HEK293 (cell line): ENCODE results near the gene CEACAM1.

Experiments used
- CTCF ChIA-PET: fragments of 350-600 bp; formaldehyde crosslinking; extraction: SDS; loops from one replicate; lab custom pipeline; 2021; ENCODE audit warnings: antibody characterized with exemption; lab: Yijun Ruan, JAX
- POLR2A ChIA-PET: fragments of 300-600 bp; formaldehyde crosslinking; extraction: SDS; loops from one replicate; lab custom pipeline; 2020; ENCODE audit warnings: antibody characterized with exemption, inconsistent platforms; lab: Yijun Ruan, JAX
- H3K27ac ChIP-seq: fragments of 200-500 bp; sonication (Bioruptor generic); 2 replicates; pipeline ENCODE4 v1.5.1; 2014; ENCODE audit warnings: low read depth, low read length, control low read depth, inconsistent platforms; ENCODE audit errors: extremely low read depth
- H3K36me3 ChIP-seq, 2 experiments: fragments of 200-500 bp in 1 of 2; sonication (Bioruptor generic) in 1 of 2; 1 replicate in 1 of 2; 2 replicates in 1 of 2; pipeline ENCODE4 v1.5.1; 2014 to 2017; ENCODE audit warnings: inconsistent platforms in 2 of 2, low read length in 2 of 2; ENCODE audit not compliant: control insufficient read depth in 2 of 2, insufficient read depth in 1 of 2
- H3K4me1 ChIP-seq: fragments of 200-500 bp; sonication (Bioruptor generic); 2 replicates; pipeline ENCODE4 v1.5.1; 2014; ENCODE audit warnings: mild to moderate bottlenecking, low read length, inconsistent platforms; ENCODE audit not compliant: control insufficient read depth, insufficient read depth
- H3K4me3 ChIP-seq: 2 replicates; pipeline ENCODE4 v1.5.1; 2011; ENCODE audit warnings: low read depth, mild to moderate bottlenecking, control low read depth, low read length, moderate library complexity
- H3K9me3 ChIP-seq: fragments of 200-500 bp; sonication (Bioruptor generic); 2 replicates; pipeline ENCODE4 v1.5.1; 2014; ENCODE audit warnings: low read depth, low read length, inconsistent platforms; ENCODE audit not compliant: control insufficient read depth, insufficient read depth
- HOXC10 ChIP-seq: sonication (generic); formaldehyde crosslinking; IDR thresholded peaks from 2 replicates; pipeline ENCODE4 v1.8.1; 2023; ENCODE audit warnings: mild to moderate bottlenecking, missing genetic modification reagents
- PATZ1 ChIP-seq: fragments of 450-650 bp; formaldehyde crosslinking; IDR thresholded peaks from 2 replicates; pipeline ENCODE4 v1.5.1; 2016; ENCODE audit warnings: missing biosample characterization, missing genetic modification characterization
- PRDM1 ChIP-seq: fragments of 450-650 bp; formaldehyde crosslinking; IDR thresholded peaks from 2 replicates; pipeline ENCODE4; 2016; ENCODE audit warnings: missing biosample characterization, missing genetic modification characterization
- RBAK ChIP-seq: fragments of 450-650 bp; formaldehyde crosslinking; IDR thresholded peaks from 2 replicates; pipeline ENCODE4 v1.5.1; 2016; ENCODE audit warnings: missing biosample characterization, missing genetic modification characterization
- REPIN1 ChIP-seq: fragments of 450-650 bp; formaldehyde crosslinking; IDR thresholded peaks from 2 replicates; pipeline ENCODE4 v1.5.1; 2017; ENCODE audit warnings: missing biosample characterization, missing genetic modification characterization, low read depth
- SP2 ChIP-seq: fragments of 450-650 bp; formaldehyde crosslinking; IDR thresholded peaks from 2 replicates; pipeline ENCODE4 v1.5.1; 2016; ENCODE audit warnings: missing biosample characterization, missing genetic modification characterization
- WT1 ChIP-seq: fragments of 450-650 bp; formaldehyde crosslinking; IDR thresholded peaks from 2 replicates; pipeline ENCODE4 v1.5.1; 2016; ENCODE audit warnings: missing biosample characterization, missing genetic modification characterization
- ZFP3 ChIP-seq: fragments of 450-650 bp; formaldehyde crosslinking; IDR thresholded peaks from 2 replicates; pipeline ENCODE4 v1.5.1; 2016; ENCODE audit warnings: low read depth, missing biosample characterization, missing genetic modification characterization
- ZNF175 ChIP-seq: fragments of 450-650 bp; formaldehyde crosslinking; IDR thresholded peaks from 2 replicates; pipeline ENCODE4 v1.5.1; 2016; ENCODE audit warnings: missing biosample characterization, missing genetic modification characterization
- ZNF19 ChIP-seq: fragments of 450-650 bp; formaldehyde crosslinking; IDR thresholded peaks from 2 replicates; pipeline ENCODE4; 2016; ENCODE audit warnings: missing biosample characterization, missing genetic modification characterization, low read depth
- ZNF202 ChIP-seq: fragments of 450-650 bp; formaldehyde crosslinking; IDR thresholded peaks from 2 replicates; pipeline ENCODE4 v1.5.1; 2016; ENCODE audit warnings: missing biosample characterization, missing genetic modification characterization, borderline replicate concordance
- ZNF211 ChIP-seq: fragments of 450-650 bp; formaldehyde crosslinking; IDR thresholded peaks from 2 replicates; pipeline ENCODE4 v1.5.1; 2016; ENCODE audit warnings: low read depth, missing biosample characterization, missing genetic modification characterization
- ZNF274 ChIP-seq, 2 experiments: fragments of 200-500 bp in 1 of 2; fragments of 450-650 bp in 1 of 2; sonication (Bioruptor generic) in 1 of 2; formaldehyde crosslinking in 1 of 2; IDR thresholded peaks; 2 replicates each; pipeline versions ENCODE4 v1.5.1 to v1.6.1; 2014 to 2016; ENCODE audit warnings: borderline replicate concordance in 1 of 2, inconsistent platforms in 1 of 2, low read length in 1 of 2, missing biosample characterization in 1 of 2, missing genetic modification characterization in 1 of 2
- ZNF292 ChIP-seq: fragments of 450-650 bp; formaldehyde crosslinking; IDR thresholded peaks from 2 replicates; pipeline ENCODE4 v1.5.1; 2016; ENCODE audit warnings: low read depth, missing biosample characterization, missing genetic modification characterization, borderline replicate concordance
- ZNF335 ChIP-seq: fragments of 450-650 bp; formaldehyde crosslinking; conservative IDR thresholded peaks from 2 replicates; pipeline ENCODE4 v1.5.1; 2016; ENCODE audit warnings: missing biosample characterization, missing genetic modification characterization
- ZNF423 ChIP-seq: fragments of 450-650 bp; formaldehyde crosslinking; IDR thresholded peaks from 2 replicates; pipeline ENCODE4 v1.5.1; 2016; ENCODE audit warnings: missing biosample characterization, missing genetic modification characterization
- ZNF514 ChIP-seq: fragments of 450-650 bp; formaldehyde crosslinking; IDR thresholded peaks from 2 replicates; pipeline ENCODE4 v1.5.1; 2016; ENCODE audit warnings: missing biosample characterization, missing genetic modification characterization
- ZNF792 ChIP-seq: fragments of 450-650 bp; formaldehyde crosslinking; IDR thresholded peaks from 2 replicates; pipeline ENCODE4 v1.5.1; 2016; ENCODE audit warnings: missing biosample characterization, missing genetic modification characterization
- ZXDB ChIP-seq: fragments of 450-650 bp; formaldehyde crosslinking; IDR thresholded peaks from 2 replicates; pipeline ENCODE4 v1.5.1; 2016; ENCODE audit warnings: missing biosample characterization, missing genetic modification characterization
- TF ChIP-seq, protein P1 (sequence below): fragments of 450-650 bp; formaldehyde crosslinking; IDR thresholded peaks from 2 replicates; pipeline ENCODE4 v1.5.1; 2016; ENCODE audit warnings: missing biosample characterization, missing genetic modification characterization
- TF ChIP-seq, protein P2 (sequence below): fragments of 450-650 bp; formaldehyde crosslinking; IDR thresholded peaks from 2 replicates; pipeline ENCODE4 v1.5.1; 2017; ENCODE audit warnings: missing biosample characterization, missing genetic modification characterization
- TF ChIP-seq, protein P3 (sequence below): fragments of 450-650 bp; formaldehyde crosslinking; IDR thresholded peaks from 2 replicates; pipeline ENCODE4 v1.5.1; 2017; ENCODE audit warnings: missing biosample characterization, missing genetic modification characterization

CEACAM1 gene

DNA sequence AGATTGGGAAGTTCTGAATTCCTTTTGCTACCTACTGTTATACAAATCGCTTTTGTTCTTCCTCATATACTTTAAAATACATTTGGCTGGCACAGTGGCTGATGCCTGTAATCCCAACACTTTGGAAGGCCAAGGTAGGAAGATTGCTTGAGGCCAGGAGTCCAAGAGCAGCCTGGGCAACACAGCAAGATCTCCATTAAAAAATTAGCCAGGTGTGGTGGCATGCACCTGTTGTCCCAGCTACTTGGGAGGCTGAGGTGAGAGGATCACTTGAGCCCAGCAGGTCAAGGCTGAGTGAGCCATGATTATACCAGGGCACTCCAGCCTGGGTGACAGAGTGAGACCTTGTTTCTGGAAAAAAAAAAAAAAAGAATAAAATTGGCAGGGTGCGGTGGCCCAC is 51.2 kb downstream of the CEACAM1 start (continued):
- TF ChIP-seq ZNF202 (no peak), ZNF19 (no peak)

DNA sequence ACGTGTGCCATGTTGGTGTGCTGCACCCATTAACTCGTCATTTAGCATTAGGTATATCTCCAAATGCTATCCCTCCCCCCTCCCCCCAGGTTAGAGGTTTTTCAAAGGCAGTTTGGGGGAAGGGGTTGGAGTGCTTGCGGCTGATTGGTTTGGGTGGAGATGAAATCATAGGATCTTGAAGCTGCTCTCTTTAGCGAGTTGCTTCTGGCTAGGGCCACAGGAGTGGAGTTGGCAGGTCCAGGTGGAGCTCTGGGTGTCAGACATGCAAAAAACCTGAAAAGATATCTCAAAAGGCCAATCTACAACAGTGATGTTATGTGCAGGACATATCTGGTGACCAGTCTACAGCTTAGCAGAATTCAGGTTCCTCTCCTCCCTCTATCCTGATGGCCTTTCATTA is 52.9 kb downstream of the CEACAM1 start:
- ChIA-PET POLR2A (no interaction called here), CTCF (interaction anchor here (0.6 to 3.1 kb wide), 9 partner anchors 14 to 769 kb away, joined by 3 to 21 read pairs (median 4); partner anchors contain the start of genes CEACAM1 and CXCL17)
- Histone ChIP-seq H3K4me3 (no peak overlapping the region), H3K27ac (no peak overlapping the region), H3K9me3 (no peaks in the 10 kb centered on the region), H3K4me1 (peaks cover 15% of the 10 kb centered on the region), H3K36me3 (no peaks in the 10 kb centered on the region)
- TF ChIP-seq ZNF292 (tag by site-specific recombination) (no peak), REPIN1 (no peak), WT1 (tag by site-specific recombination) (no peak), SP2 (tag by site-specific recombination) (no peak)
- TF ChIP-seq, protein P1, sequence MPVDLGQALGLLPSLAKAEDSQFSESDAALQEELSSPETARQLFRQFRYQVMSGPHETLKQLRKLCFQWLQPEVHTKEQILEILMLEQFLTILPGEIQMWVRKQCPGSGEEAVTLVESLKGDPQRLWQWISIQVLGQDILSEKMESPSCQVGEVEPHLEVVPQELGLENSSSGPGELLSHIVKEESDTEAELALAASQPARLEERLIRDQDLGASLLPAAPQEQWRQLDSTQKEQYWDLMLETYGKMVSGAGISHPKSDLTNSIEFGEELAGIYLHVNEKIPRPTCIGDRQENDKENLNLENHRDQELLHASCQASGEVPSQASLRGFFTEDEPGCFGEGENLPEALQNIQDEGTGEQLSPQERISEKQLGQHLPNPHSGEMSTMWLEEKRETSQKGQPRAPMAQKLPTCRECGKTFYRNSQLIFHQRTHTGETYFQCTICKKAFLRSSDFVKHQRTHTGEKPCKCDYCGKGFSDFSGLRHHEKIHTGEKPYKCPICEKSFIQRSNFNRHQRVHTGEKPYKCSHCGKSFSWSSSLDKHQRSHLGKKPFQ (tag by site-specific recombination) = no peak

DNA sequence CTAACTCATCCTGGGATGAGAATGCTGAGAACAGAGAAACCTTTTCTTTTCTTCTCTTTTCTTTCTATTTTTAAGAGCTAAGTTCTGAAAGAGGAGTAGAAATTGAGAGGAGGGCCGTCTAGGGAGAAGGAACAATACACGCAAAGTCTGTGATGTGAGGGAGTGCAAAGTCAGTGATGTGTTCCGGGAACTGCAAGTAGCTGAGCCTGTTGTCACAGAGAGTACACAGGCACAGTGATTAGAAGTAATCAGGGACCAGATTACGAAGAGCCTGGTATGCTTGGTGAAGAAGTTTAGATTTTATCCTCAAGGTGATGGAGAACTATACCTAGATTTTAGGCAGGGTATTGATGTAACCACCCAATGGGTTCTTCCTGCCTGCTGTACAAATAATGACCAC is 53.5 kb downstream of the CEACAM1 start:
- Histone ChIP-seq H3K9me3 (no peaks in the 10 kb centered on the region), H3K4me3 (no peak overlapping the region), H3K27ac (no peak overlapping the region), H3K4me1 (peaks cover 12% of the 10 kb centered on the region), H3K36me3 (no peaks in the 10 kb centered on the region)
- ChIA-PET CTCF (interaction anchor here (0.5 to 3.1 kb wide), 8 partner anchors 13 to 769 kb away, joined by 3 to 21 read pairs (median 4); partner anchors contain the start of genes CEACAM1 and CXCL17), POLR2A (no interaction called here)
- TF ChIP-seq PRDM1 (tag by site-specific recombination) (no peak), HOXC10 (CRISPR knock-in tag) (no peak), RBAK (tag by site-specific recombination) (no peak), ZFP3 (tag by site-specific recombination) (no peak), ZNF423 (tag by site-specific recombination) (no peak), ZNF514 (no peak), ZNF792 (tag by site-specific recombination) (no peak), ZNF274 (IDR thresholded peaks at IDR 0.05; ENCODE audit: low read length) (no peak), ZNF274 (tag by site-specific recombination; IDR thresholded peaks at IDR 0.05; ENCODE audit: borderline replicate concordance) (no peak), ZNF211 (tag by site-specific recombination) (no peak), ZNF335 (no peak), ZNF175 (no peak), ZXDB (tag by site-specific recombination) (no peak), ZNF202 (no peak), PATZ1 (tag by site-specific recombination) (no peak)
- TF ChIP-seq, protein P2, sequence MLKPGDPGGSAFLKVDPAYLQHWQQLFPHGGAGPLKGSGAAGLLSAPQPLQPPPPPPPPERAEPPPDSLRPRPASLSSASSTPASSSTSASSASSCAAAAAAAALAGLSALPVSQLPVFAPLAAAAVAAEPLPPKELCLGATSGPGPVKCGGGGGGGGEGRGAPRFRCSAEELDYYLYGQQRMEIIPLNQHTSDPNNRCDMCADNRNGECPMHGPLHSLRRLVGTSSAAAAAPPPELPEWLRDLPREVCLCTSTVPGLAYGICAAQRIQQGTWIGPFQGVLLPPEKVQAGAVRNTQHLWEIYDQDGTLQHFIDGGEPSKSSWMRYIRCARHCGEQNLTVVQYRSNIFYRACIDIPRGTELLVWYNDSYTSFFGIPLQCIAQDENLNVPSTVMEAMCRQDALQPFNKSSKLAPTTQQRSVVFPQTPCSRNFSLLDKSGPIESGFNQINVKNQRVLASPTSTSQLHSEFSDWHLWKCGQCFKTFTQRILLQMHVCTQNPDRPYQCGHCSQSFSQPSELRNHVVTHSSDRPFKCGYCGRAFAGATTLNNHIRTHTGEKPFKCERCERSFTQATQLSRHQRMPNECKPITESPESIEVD (tag by site-specific recombination) = no peak
- TF ChIP-seq, protein P3, sequence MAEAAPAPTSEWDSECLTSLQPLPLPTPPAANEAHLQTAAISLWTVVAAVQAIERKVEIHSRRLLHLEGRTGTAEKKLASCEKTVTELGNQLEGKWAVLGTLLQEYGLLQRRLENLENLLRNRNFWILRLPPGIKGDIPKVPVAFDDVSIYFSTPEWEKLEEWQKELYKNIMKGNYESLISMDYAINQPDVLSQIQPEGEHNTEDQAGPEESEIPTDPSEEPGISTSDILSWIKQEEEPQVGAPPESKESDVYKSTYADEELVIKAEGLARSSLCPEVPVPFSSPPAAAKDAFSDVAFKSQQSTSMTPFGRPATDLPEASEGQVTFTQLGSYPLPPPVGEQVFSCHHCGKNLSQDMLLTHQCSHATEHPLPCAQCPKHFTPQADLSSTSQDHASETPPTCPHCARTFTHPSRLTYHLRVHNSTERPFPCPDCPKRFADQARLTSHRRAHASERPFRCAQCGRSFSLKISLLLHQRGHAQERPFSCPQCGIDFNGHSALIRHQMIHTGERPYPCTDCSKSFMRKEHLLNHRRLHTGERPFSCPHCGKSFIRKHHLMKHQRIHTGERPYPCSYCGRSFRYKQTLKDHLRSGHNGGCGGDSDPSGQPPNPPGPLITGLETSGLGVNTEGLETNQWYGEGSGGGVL = no peak
